ENCODE measurements around the gene DZIP1.

The DZIP1 gene

DNA sequence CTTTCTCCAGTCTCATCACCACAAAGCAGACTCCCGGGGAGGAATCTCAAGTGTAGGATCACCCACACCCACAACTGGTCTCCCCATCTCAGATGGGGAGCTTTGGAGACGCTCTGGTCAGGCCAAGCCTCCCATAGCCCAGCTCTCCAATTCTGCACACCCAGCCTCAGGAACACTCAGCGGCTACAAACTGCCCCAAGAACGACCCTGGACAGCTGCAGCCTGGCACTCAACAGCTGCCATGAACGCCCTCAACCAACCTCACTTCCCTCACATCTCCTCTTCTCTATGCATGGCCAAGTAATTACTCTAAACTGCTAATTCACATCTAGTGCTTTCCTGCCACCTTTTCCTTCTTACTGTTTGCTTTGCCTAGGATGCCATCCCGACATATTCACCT lies 42.6 kb downstream of the DZIP1 start:
- H3K27ac ChIP-seq: no peak overlapping the region
- no peak for TF ChIP-seq ZFX (IDR thresholded peaks at IDR 0.05; ENCODE audit: borderline replicate concordance)
- TF ChIP-seq, protein P1, sequence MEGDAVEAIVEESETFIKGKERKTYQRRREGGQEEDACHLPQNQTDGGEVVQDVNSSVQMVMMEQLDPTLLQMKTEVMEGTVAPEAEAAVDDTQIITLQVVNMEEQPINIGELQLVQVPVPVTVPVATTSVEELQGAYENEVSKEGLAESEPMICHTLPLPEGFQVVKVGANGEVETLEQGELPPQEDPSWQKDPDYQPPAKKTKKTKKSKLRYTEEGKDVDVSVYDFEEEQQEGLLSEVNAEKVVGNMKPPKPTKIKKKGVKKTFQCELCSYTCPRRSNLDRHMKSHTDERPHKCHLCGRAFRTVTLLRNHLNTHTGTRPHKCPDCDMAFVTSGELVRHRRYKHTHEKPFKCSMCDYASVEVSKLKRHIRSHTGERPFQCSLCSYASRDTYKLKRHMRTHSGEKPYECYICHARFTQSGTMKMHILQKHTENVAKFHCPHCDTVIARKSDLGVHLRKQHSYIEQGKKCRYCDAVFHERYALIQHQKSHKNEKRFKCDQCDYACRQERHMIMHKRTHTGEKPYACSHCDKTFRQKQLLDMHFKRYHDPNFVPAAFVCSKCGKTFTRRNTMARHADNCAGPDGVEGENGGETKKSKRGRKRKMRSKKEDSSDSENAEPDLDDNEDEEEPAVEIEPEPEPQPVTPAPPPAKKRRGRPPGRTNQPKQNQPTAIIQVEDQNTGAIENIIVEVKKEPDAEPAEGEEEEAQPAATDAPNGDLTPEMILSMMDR (IDR thresholded peaks at IDR 0.05): no peak

GRCh38 chr13:95601216-95601615 lies 43.3 kb downstream of the DZIP1 start:
- no peak for TF ChIP-seq ZFX (IDR thresholded peaks at IDR 0.05; ENCODE audit: borderline replicate concordance)
- TF ChIP-seq, protein P1 (IDR thresholded peaks at IDR 0.05): no peak
- no peak overlapping the region for H3K27ac ChIP-seq

GRCh38 chr13:95596701-95597100 lies 47.8 kb downstream of the DZIP1 start:
- TF ChIP-seq, protein P1 (IDR thresholded peaks at IDR 0.05): no peak
- no peak overlapping the region for H3K27ac ChIP-seq

DNA sequence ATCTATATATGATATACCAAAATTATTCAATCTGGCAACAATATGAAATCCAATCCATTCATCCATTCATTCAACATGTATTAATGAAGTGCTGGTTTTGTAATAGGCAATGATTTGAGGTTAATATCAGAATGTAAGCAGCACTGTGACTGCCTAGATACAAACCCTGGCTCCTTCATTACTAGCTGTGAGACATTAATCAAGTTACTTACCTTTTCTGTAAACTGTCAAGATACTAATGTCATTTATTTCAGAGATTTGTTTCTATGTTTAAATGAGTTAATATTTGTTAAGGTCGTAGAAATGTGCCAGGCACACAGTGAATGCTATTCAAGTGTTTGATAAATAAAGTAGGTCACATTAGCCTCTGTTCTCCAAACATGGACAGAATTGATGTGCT lies 51.0 kb downstream of the DZIP1 start:
- no peak for TF ChIP-seq ZFX (IDR thresholded peaks at IDR 0.05; ENCODE audit: borderline replicate concordance)
- TF ChIP-seq, protein P1 (IDR thresholded peaks at IDR 0.05): no peak
- no peak overlapping the region for H3K27ac ChIP-seq

- H3K27ac ChIP-seq: no peak overlapping the region
- TF ChIP-seq ZFX (IDR thresholded peaks at IDR 0.05; ENCODE audit: borderline replicate concordance): no peak
- TF ChIP-seq, protein P1 (IDR thresholded peaks at IDR 0.05): no peak
Measured at GRCh38 chr13:95588721-95589120, 55.8 kb downstream of the DZIP1 start.

- H3K27ac ChIP-seq: no peak overlapping the region
- TF ChIP-seq ZFX (IDR thresholded peaks at IDR 0.05; ENCODE audit: borderline replicate concordance): no peak
- TF ChIP-seq, protein P1 (IDR thresholded peaks at IDR 0.05): no peak
Measured at GRCh38 chr13:95588134-95588533, 56.4 kb downstream of the DZIP1 start.

DNA sequence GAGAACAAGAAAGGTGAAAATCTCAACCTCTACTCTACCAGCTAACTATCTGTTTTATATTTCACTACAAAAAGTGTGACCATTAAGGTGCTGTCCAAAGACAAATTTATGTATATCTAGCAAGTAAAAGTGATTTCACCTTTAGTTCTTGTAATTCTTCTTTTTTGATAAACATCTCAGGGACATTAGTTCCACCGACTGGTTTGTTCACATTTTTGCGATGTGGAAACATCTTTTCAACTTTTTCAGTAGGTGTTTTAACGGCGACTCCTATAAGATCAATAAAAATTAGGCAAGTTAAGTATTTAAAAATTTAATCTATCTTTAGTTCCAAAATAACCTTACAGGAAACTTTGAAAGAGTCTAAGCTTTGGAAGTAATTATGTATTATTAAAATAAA lies 58.6 kb downstream of the DZIP1 start:
- TF ChIP-seq, protein P1 (IDR thresholded peaks at IDR 0.05): no peak
- TF ChIP-seq ZFX (IDR thresholded peaks at IDR 0.05; ENCODE audit: borderline replicate concordance): no peak
- no peak overlapping the region for H3K27ac ChIP-seq
